Endodermal cell (in vitro differentiated cells): ENCODE data around the gene KLHDC2. TPM values are rescaled to one million over a fixed set of nuclear protein-coding genes. Genes with fewer than 3 reads are reported as not detected.
"Not testable (repeated sequence)": the region's sequence is repeated elsewhere in the genome, so short reads cannot be mapped to it uniquely, and the experiment has no call there.

Source experiments
- DNase-seq: peaks from one replicate; pipeline ENCODE4 v3.0.0-alpha.2; 2017
- H3K27ac ChIP-seq: 2 replicates; pipeline ENCODE4 v1.5.1; 2013; ENCODE audit warnings: mild to moderate bottlenecking, low read depth, low read length, moderate library complexity
- H3K27me3 ChIP-seq: 2 replicates; pipeline ENCODE4 v1.6.1; 2013; ENCODE audit warnings: mild to moderate bottlenecking, low read length, moderate library complexity; ENCODE audit not compliant: insufficient read depth, control insufficient read depth, poor library complexity, severe bottlenecking
- H3K36me3 ChIP-seq: 2 replicates; pipeline ENCODE4 v1.7.0; 2013; ENCODE audit warnings: mild to moderate bottlenecking, low read length, moderate library complexity; ENCODE audit not compliant: control insufficient read depth, insufficient read depth
- H3K4me1 ChIP-seq: one replicate; pipeline ENCODE4 v1.7.0; 2013; ENCODE audit warnings: low read length; ENCODE audit not compliant: control insufficient read depth, insufficient read depth
- H3K4me3 ChIP-seq: 2 replicates; pipeline ENCODE4 v1.5.1; 2013; ENCODE audit warnings: mild to moderate bottlenecking, low read length, moderate library complexity
- H3K9ac ChIP-seq: 2 replicates; pipeline ENCODE4 v1.6.1; 2013; ENCODE audit warnings: mild to moderate bottlenecking, low read length, moderate library complexity; ENCODE audit not compliant: poor library complexity, severe bottlenecking; ENCODE audit errors: extremely low read depth
- H3K9me3 ChIP-seq: 2 replicates; pipeline ENCODE4 v1.6.1; 2013; ENCODE audit warnings: mild to moderate bottlenecking, low read length, moderate library complexity; ENCODE audit not compliant: control insufficient read depth
- H3K27ac Mint-ChIP-seq: 2 replicates; pipeline ENCODE4 v1.8.0; 2020; ENCODE audit warnings: mixed read lengths
- H3K27me3 Mint-ChIP-seq: 2 replicates; pipeline ENCODE4 v1.8.0; 2021; ENCODE audit warnings: mild to moderate bottlenecking, mixed read lengths; ENCODE audit not compliant: insufficient read depth
- H3K36me3 Mint-ChIP-seq: 2 replicates; pipeline ENCODE4 v1.8.0; 2020; ENCODE audit warnings: low read depth, mixed read lengths
- H3K4me1 Mint-ChIP-seq: 2 replicates; pipeline ENCODE4 v1.8.0; 2020; ENCODE audit warnings: mixed read lengths
- H3K4me3 Mint-ChIP-seq: 2 replicates; pipeline ENCODE4 v1.8.0; 2020; ENCODE audit warnings: mild to moderate bottlenecking, moderate library complexity, mixed read lengths
- H3K9me3 Mint-ChIP-seq: 2 replicates; pipeline ENCODE4 v1.8.0; 2020; ENCODE audit warnings: mild to moderate bottlenecking, mixed read lengths
- CTCF ChIP-seq: fragments of 200-600 bp; sonication (generic); conservative IDR thresholded peaks from 2 replicates; pipeline ENCODE4 v1.5.0; 2021; ENCODE audit warnings: antibody characterized with exemption, mild to moderate bottlenecking
- WGBS, 2 experiments: methylation state at CpG; one replicate each; pipeline versions ENCODE4 v1.1.5 to v1.1.7; 2013; ENCODE audit warnings: missing lambda C conversion rate in 2 of 2, mixed read lengths in 1 of 2; ENCODE audit not compliant: insufficient coverage in 1 of 2, insufficient read length in 1 of 2; 5-methylcytosine and 5-hydroxymethylcytosine counted together
- total RNA-seq, 2 donors: library from RNA; stranded (reverse); fragmentation: NEBNext Ultra II Directional in 1 of 2; extraction: Animal tissue kit (Norgen Biotek cat#: 25700) in 1 of 2; gene quantifications; 2 replicates in 1 of 2; 3 replicates in 1 of 2; pipeline ENCODE4 v1.2.1, GENCODE V29; 2021

KLHDC2 gene
- total RNA-seq, 2 donors from 2014 or later = 45.8 to 48.4 TPM

- H3K27me3 ChIP-seq = no peaks in the 10 kb centered on the region
- Mint-ChIP-seq H3K9me3 (no peaks in the 10 kb centered on the region), H3K27me3 (no peaks in the 10 kb centered on the region), H3K4me1 (peaks cover 15% of the 10 kb centered on the region), H3K27ac (peak overlapping the region; percentile 99), H3K4me3 (peak overlapping the region; percentile 92), H3K36me3 (peaks cover 8% of the 10 kb centered on the region)
- H3K9ac ChIP-seq = peak overlapping the region; percentile 98
- no peak for DNase-seq
- no peaks in the 10 kb centered on the region for H3K9me3 ChIP-seq
- H3K4me3 ChIP-seq = peak overlapping the region; percentile 98
- H3K4me1 ChIP-seq = peaks cover 6% of the 10 kb centered on the region
- peaks cover 15% of the 10 kb centered on the region for H3K36me3 ChIP-seq
- WGBS, 2 experiments = 65 to 77% methylated on average over 6 of the region's 6 CpGs
- no peak for TF ChIP-seq CTCF
- H3K27ac ChIP-seq = no peak overlapping the region
Observed at GRCh38 chr14:49769171-49769570, 1.2 kb downstream of the KLHDC2 start.

GRCh38 chr14:49769581-49770211, 1.7 kb downstream of the KLHDC2 start:
- Mint-ChIP-seq H3K4me1 (peaks cover 15% of the 10 kb centered on the region), H3K27ac (peak overlapping the region; percentile 99), H3K36me3 (peaks cover 12% of the 10 kb centered on the region), H3K4me3 (peak overlapping the region; percentile 92), H3K27me3 (no peaks in the 10 kb centered on the region), H3K9me3 (no peaks in the 10 kb centered on the region)
- Histone ChIP-seq H3K27ac (no peak overlapping the region), H3K9ac (peak overlapping the region; percentile 98), H3K4me3 (peak overlapping the region; percentile 98), H3K36me3 (peaks cover 21% of the 10 kb centered on the region), H3K4me1 (peaks cover 6% of the 10 kb centered on the region), H3K9me3 (no peaks in the 10 kb centered on the region), H3K27me3 (no peaks in the 10 kb centered on the region)
- DNase-seq = no peak
- TF ChIP-seq CTCF = no peak
- WGBS, 2 experiments = 83 to 84% methylated on average over 11 to 14 of the region's 15 CpGs

- H3K36me3 Mint-ChIP-seq = peaks cover 17% of the 10 kb centered on the region
- 80 to 90% methylated on average over 1 to 4 of the region's 4 CpGs for WGBS, 2 experiments
- peaks cover 6% of the 10 kb centered on the region for H3K4me1 ChIP-seq
- peak overlapping the region; percentile 83 for H3K27ac Mint-ChIP-seq
- H3K36me3 ChIP-seq = peaks cover 27% of the 10 kb centered on the region
- H3K27ac ChIP-seq = no peak overlapping the region
- no peak for DNase-seq
- H3K4me3 Mint-ChIP-seq = peak overlapping the region; percentile 92
- H3K27me3 ChIP-seq = no peaks in the 10 kb centered on the region
- peak overlapping the region; percentile 98 for H3K4me3 ChIP-seq
- no peaks in the 10 kb centered on the region for H3K9me3 ChIP-seq
- no peaks in the 10 kb centered on the region for H3K27me3 Mint-ChIP-seq
- H3K4me1 Mint-ChIP-seq = peaks cover 15% of the 10 kb centered on the region
- H3K9me3 Mint-ChIP-seq = no peaks in the 10 kb centered on the region
- no peak overlapping the region for H3K9ac ChIP-seq
- no peak for TF ChIP-seq CTCF
Observed at GRCh38 chr14:49770212-49770817, 2.4 kb downstream of the KLHDC2 start.

- not testable (repeated sequence) for H3K27me3 Mint-ChIP-seq, H3K4me3 ChIP-seq, H3K27me3 ChIP-seq, H3K27ac ChIP-seq, H3K9me3 Mint-ChIP-seq, H3K27ac Mint-ChIP-seq, H3K9me3 ChIP-seq, H3K4me1 ChIP-seq, DNase-seq, H3K4me3 Mint-ChIP-seq, H3K9ac ChIP-seq
- peaks cover 34% of the 10 kb centered on the region for H3K36me3 ChIP-seq
- Mint-ChIP-seq H3K4me1 (peaks cover 15% of the 10 kb centered on the region), H3K36me3 (peaks cover 23% of the 10 kb centered on the region)
- WGBS, 2 experiments = 95 to 100% methylated on average over 10 of the region's 10 CpGs
Observed at GRCh38 chr14:49771691-49772090, 3.7 kb downstream of the KLHDC2 start.
